ENCODE results near the gene RAE1.
A peak's percentile ranks its signal among the peaks of the same experiment; 100 is the strongest.

Gene RAE1

GRCh38 chr20:57379263-57379647 lies 28.2 kb downstream of the RAE1 start:
- H3K4me3 ChIP-seq = no peak overlapping the region
- H3K36me3 ChIP-seq (ENCODE audit: insufficient read depth, low read length) = peaks cover 49% of the 10 kb centered on the region
- TF ChIP-seq EZH2 (IDR thresholded peaks at IDR 0.05) (no peak), POLR2AphosphoS5 (IDR thresholded peaks at IDR 0.05; ENCODE audit: borderline replicate concordance, low read depth, low read length) (no peak), FOXP2 (optimal IDR thresholded peaks at IDR 0.05; ENCODE audit: control extremely low read depth, extremely low read length, insufficient read depth) (no peak)
- no peak for DNase-seq (ENCODE audit: low read depth, low spot score)
- no peaks in the 10 kb centered on the region for H3K9me3 ChIP-seq (ENCODE audit: low read depth, low read length)
- no peak overlapping the region for H3K27ac ChIP-seq
- H3K9ac ChIP-seq (ENCODE audit: insufficient read length) = no peak overlapping the region

- H3K9me3 ChIP-seq (ENCODE audit: low read depth, low read length) = no peaks in the 10 kb centered on the region
- no peak overlapping the region for H3K27ac ChIP-seq
- no peak overlapping the region for H3K9ac ChIP-seq (ENCODE audit: insufficient read length)
- DNase-seq (ENCODE audit: low read depth, low spot score) = no peak
- TF ChIP-seq EZH2 (IDR thresholded peaks at IDR 0.05) (no peak), POLR2AphosphoS5 (IDR thresholded peaks at IDR 0.05; ENCODE audit: borderline replicate concordance, low read depth, low read length) (no peak), FOXP2 (optimal IDR thresholded peaks at IDR 0.05; ENCODE audit: control extremely low read depth, extremely low read length, insufficient read depth) (no peak)
- H3K36me3 ChIP-seq (ENCODE audit: insufficient read depth, low read length) = peaks cover 40% of the 10 kb centered on the region
- H3K4me3 ChIP-seq = no peak overlapping the region
Observed at GRCh38 chr20:57380081-57380750, 29.2 kb downstream of the RAE1 start.

DNA sequence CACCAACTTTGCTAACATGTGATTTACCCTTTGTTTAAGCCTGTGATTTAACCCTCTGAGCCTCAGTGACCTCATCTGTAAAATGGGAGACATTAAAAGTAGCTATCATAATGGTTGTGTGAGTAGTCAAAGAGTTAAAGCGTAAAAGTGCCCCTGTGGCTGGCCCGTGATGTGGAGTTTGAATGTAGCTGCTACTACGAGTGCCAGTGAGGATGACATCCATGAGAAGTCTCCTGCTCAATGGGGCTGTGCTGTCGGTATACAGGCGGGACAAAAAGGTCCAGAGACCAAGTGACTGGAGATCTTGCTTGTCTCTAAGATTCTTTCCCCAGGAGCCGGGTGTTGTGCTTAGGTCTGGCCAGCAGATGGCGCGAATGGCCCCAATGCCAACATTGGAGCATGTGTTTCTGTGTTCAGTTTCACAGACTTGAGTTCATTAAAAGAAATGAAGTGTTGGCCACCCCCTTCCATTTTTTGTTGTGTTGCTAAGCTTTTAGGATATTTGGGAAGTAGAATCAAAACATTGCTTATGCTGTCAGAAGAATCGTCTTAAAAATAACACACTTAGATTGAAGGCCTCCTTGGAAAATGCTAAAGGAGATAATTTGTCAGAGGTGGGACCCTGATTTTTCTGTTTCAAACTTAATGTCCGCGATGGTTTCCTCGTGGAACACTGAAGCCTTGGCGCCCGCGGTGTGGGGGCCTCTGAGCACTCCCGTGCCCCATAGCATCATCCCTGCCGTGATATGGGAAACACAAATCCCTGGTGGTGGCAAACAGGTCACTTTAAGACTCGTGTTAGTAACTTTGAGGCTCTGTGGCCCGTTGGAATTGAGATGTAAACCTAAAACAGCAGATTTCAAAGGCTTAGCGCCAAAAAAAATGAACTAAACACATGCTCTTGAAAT lies 30.8 kb downstream of the RAE1 start:
- Histone ChIP-seq H3K27ac (no peak overlapping the region), H3K4me3 (no peak overlapping the region), H3K9me3 (ENCODE audit: low read depth, low read length) (no peaks in the 10 kb centered on the region), H3K36me3 (ENCODE audit: insufficient read depth, low read length) (peaks cover 23% of the 10 kb centered on the region; the same call in 1 of the 2 replicates), H3K9ac (ENCODE audit: insufficient read length) (peak overlapping the region; percentile 45)
- TF ChIP-seq POLR2AphosphoS5 (IDR thresholded peaks at IDR 0.05; ENCODE audit: borderline replicate concordance, low read depth, low read length) (no peak), FOXP2 (optimal IDR thresholded peaks at IDR 0.05; ENCODE audit: control extremely low read depth, extremely low read length, insufficient read depth) (no peak), EZH2 (IDR thresholded peaks at IDR 0.05) (no peak)
- peak; percentile 37 for DNase-seq (ENCODE audit: low read depth, low spot score)

- H3K4me3 ChIP-seq = no peak overlapping the region
- no peak for TF ChIP-seq POLR2AphosphoS5 (IDR thresholded peaks at IDR 0.05; ENCODE audit: borderline replicate concordance, low read depth, low read length)
- TF ChIP-seq FOXP2 (optimal IDR thresholded peaks at IDR 0.05; ENCODE audit: control extremely low read depth, extremely low read length, insufficient read depth) = no peak
- TF ChIP-seq EZH2 (IDR thresholded peaks at IDR 0.05) = no peak
- H3K27ac ChIP-seq = no peak overlapping the region
- H3K9ac ChIP-seq (ENCODE audit: insufficient read length) = peak overlapping the region; percentile 45
- DNase-seq (ENCODE audit: low read depth, low spot score) = no peak
- peaks cover 17% of the 10 kb centered on the region; the same call in 1 of the 2 replicates for H3K36me3 ChIP-seq (ENCODE audit: insufficient read depth, low read length)
- no peaks in the 10 kb centered on the region for H3K9me3 ChIP-seq (ENCODE audit: low read depth, low read length)
Observed at GRCh38 chr20:57382516-57382915, 31.5 kb downstream of the RAE1 start.

DNA sequence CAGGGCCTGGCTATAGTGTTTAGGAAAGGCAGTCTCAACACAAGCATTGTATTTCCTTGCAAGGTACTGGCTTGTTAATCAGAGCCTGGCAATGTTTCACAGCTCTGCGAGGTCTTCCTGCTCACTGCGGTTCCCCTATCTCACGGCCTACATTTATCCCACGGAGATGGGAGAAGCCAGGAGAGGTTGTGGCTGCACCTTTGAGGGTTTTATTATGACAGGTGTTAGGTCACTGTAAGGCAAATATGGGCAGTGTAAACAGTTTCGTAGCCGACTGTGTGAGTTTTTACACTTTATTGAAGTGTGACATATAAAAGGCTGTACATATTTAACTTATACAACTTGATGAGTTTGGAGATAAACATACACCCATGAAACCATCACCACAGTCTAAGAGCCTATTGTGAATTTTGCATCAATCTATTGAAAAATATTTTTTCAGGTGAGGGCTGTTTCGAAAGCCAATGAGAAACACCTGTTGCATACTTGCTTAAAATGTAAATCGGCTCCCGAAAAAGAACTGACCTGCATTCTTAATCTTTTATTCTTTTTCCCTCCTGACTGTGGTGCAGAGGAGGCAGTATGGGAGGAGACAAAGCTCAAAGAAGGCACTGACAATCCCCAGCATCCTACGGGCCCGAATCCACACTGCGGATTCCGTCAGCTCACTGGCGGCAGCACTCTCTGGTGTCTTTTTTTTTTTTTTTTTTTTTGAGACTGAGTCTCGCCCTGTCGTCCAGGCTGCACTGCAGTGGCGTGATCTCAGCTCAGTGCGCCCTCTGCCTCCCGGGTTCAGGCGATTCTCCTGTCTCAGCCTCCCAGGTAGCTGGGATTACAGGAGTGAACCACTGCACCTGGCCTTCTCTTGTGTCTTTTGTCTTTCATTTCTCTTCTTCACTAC lies 32.6 kb downstream of the RAE1 start:
- TF ChIP-seq POLR2AphosphoS5 (IDR thresholded peaks at IDR 0.05; ENCODE audit: borderline replicate concordance, low read depth, low read length) (no peak), FOXP2 (optimal IDR thresholded peaks at IDR 0.05; ENCODE audit: control extremely low read depth, extremely low read length, insufficient read depth) (no peak), EZH2 (IDR thresholded peaks at IDR 0.05) (no peak)
- Histone ChIP-seq H3K9me3 (ENCODE audit: low read depth, low read length) (no peaks in the 10 kb centered on the region), H3K27ac (no peak overlapping the region), H3K9ac (ENCODE audit: insufficient read length) (no peak overlapping the region), H3K4me3 (no peak overlapping the region), H3K36me3 (ENCODE audit: insufficient read depth, low read length) (peaks cover 5% of the 10 kb centered on the region; the same call in 1 of the 2 replicates)
- DNase-seq (ENCODE audit: low read depth, low spot score) = no peak

GRCh38 chr20:57384486-57384885 lies 33.4 kb downstream of the RAE1 start:
- TF ChIP-seq POLR2AphosphoS5 (IDR thresholded peaks at IDR 0.05; ENCODE audit: borderline replicate concordance, low read depth, low read length) (no peak), EZH2 (IDR thresholded peaks at IDR 0.05) (no peak), FOXP2 (optimal IDR thresholded peaks at IDR 0.05; ENCODE audit: control extremely low read depth, extremely low read length, insufficient read depth) (no peak)
- H3K36me3 ChIP-seq (ENCODE audit: insufficient read depth, low read length) = peaks cover 3% of the 10 kb centered on the region; the same call in 1 of the 2 replicates
- no peaks in the 10 kb centered on the region for H3K9me3 ChIP-seq (ENCODE audit: low read depth, low read length)

GRCh38 chr20:57384953-57385761 lies 34.1 kb downstream of the RAE1 start:
- Histone ChIP-seq H3K9me3 (ENCODE audit: low read depth, low read length) (no peaks in the 10 kb centered on the region), H3K36me3 (ENCODE audit: insufficient read depth, low read length) (peaks cover 3% of the 10 kb centered on the region; the same call in 1 of the 2 replicates), H3K27ac (no peak overlapping the region), H3K4me3 (no peak overlapping the region), H3K9ac (ENCODE audit: insufficient read length) (no peak overlapping the region)
- DNase-seq (ENCODE audit: low read depth, low spot score) = no peak
- TF ChIP-seq POLR2AphosphoS5 (IDR thresholded peaks at IDR 0.05; ENCODE audit: borderline replicate concordance, low read depth, low read length) (no peak), FOXP2 (optimal IDR thresholded peaks at IDR 0.05; ENCODE audit: control extremely low read depth, extremely low read length, insufficient read depth) (no peak), EZH2 (IDR thresholded peaks at IDR 0.05) (no peak)

More at GRCh38 chr20:57384486-57384885, 33.4 kb downstream of the RAE1 start:
- Histone ChIP-seq H3K27ac (no peak overlapping the region), H3K9ac (ENCODE audit: insufficient read length) (no peak overlapping the region), H3K4me3 (no peak overlapping the region)
- DNase-seq (ENCODE audit: low read depth, low spot score) = no peak
